ENCODE data around the gene NMRK2.

The NMRK2 gene

DNA sequence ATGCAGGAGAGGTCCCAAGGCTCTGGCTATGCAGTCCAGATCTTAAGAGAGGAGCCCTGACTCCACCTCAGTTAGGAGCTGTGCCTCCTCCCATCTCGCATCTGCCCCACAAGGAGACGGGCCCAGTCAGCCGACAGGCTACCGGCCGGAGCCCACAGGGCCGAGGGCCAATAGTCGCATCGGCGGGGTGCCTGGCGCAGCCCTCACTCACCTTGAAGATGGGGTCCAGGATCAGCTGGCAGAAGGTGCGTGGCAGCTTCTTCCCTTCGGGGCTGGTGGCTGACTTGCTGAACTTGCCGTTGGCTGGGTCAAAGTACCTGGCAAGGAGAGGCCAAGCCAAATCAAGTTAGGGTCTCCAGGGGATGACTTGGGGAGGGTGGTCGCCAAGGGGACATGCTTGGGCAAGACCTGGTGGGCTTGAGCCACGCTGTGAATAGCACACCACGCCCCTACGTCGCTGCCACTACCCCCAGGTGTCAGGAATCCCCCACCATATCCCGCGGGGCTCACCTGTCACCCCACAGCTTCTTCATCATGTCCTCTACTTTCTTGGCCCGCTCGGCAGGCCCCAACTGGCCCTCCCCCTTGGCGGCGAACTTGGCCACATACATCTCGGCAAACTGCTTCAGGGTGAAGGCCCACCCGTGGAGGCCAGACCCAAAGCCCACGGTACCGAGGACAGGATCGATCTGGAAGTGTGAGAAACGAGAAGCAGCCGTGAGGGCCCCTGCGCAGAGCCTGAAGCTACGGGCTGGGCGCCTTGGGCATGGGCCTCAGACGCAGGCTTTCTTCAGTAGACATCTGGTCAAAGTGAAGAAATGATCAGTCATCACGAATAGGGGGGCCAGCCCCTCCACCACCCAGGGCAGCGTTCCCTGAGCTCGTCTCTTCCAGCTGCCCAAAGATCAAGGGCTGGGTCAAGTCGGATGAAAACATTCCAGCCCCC, 49.1 kb downstream of the NMRK2 start:
- DNase-seq, result no peak

DNA sequence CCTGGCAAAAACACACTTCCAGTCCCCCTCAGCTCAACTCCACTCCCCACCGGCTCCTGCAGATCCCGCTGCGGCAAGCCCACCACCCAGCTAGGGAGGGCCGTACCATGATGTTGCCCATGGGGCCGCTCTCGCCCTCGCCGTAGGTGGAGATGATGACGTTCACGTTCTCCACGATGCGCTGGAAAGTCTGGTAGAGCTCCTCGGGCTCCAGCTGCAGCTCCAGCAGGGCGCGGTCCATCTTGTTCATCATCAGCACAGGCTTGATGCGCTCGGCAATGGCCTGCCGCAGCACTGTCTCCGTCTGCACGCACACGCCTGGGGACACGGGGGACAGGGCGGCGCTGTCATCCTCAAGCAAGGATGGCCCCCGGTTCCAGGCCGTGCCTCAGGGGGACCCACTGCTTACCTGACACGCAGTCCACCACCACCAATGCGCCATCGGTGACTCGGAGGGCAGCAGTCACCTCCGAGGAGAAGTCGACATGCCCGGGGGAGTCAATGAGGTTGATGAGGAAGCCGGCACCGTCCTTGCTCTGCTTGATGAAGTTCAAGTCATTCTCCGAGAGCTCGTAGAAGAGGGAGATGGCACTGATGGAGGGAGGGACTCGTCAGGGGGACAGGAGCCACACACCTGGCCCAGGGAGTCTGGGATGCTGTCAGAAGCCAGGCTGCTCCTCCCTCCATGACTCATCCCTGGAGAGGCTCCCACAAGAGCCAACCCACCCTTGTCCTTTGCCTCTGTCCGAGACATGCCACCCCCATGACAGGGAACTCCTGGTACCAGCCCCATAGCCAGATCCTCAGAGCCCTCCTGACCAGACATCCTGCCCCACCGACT, 50.1 kb downstream of the NMRK2 start:
- DNase-seq, result peak; percentile 67

DNA sequence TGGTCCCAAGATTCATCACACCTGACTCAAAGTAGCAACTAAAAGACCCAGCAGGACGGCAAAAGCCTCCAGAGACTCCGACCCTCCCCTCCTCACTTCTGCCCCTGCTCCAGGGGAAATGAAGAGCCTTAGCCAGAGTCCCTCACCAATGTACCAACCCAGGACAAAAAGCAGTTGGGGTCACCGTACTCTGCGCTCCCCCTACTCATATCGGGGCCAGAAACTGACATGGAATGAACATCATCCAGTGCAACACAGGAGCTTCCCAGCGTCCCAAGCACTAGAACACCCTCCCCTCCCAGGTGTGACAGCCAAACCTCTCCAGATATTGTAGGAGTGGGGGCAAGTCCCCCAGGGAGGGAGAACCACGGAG, 50.7 kb downstream of the NMRK2 start:
- DNase-seq, result no peak

DNA sequence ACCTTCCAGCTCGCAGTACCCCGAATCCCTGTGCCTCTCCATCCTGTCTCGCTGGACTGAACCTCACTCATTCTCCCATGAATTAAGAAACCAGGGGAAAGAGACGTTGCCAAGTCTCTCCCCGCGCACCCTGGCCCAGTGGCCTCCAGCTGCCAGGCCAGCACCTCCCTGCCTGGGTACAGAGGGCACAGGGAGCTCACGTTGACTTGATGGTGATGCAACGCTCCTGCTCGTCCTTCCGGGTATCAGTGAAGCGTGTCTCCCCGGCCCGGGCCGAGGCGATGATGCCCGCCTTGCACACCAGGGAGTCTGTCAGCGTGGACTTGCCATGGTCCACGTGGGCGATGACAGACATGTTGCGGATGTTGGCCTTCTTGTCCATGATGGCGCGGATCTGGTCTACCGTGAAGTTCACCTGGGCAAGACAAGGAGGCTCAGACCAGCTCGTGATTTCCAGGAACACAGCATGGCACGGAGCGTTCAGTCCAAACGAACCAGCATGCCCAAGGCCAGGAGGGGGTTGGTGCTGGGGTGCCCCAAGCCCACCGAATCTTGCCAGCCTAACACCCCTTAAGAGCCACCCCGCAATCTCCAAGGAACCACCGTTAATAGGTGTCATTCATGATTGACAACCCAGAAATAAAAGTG, 51.2 kb downstream of the NMRK2 start:
- DNase-seq, result peak; percentile 54

DNA sequence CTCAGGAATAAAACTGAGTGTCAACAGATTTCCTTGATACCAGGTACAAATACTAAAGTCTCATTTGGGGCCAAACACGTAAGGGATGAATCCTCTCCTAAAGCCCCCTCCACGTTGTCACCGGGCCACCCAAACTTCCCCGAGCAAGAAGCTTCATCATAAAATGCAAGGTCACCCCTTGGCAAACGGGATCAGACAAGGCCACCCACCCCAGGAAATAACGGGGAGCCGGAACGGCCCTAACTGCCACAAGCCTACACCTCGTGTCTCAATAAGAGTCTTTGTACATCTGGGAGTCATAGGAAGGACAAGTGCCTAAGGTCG, 51.7 kb downstream of the NMRK2 start:
- no peak for DNase-seq

DNA sequence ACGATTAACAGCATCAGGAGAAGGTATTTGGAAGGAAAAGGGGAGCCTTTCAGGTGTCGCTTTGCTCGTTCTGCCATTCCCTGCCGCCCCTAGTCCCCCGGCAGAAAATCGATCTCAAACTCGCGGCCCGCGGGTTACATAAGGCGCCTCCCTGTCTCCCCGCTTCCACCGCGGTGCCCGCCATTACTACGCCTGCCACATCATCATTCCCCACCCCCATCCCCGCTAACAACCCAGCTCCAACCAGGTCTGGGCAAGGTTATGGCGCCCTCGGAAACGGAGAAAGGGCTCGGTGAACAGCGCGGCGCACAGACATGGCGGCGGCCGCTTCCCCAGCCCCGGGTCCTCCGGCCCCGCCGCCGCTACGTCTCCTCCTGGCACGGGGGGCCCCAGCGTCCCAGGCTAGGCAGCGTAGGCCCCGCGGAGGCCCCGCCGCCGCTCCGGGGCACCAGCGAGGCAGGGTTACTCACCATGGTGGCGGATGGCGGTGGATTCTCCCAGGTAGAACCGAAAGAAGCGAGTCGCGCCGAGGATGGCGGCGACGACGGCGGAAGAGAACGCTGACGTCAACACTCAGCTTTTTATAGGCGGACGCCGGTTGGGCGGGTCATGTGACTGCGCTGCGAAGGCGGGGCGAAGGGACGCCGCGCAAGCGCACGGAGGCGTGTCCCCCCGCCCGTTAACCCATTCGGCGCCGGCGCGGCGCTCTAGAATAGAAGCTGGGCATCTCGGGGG, 52.2 kb downstream of the NMRK2 start, which contains the start of gene EEF2:
TSS of gene EEF2 (minus strand) at position 556 of the 735 bp plus-strand sequence. CDS start at position 473, 83 bp downstream.
- DNase-seq, result peak; percentile 84

DNA sequence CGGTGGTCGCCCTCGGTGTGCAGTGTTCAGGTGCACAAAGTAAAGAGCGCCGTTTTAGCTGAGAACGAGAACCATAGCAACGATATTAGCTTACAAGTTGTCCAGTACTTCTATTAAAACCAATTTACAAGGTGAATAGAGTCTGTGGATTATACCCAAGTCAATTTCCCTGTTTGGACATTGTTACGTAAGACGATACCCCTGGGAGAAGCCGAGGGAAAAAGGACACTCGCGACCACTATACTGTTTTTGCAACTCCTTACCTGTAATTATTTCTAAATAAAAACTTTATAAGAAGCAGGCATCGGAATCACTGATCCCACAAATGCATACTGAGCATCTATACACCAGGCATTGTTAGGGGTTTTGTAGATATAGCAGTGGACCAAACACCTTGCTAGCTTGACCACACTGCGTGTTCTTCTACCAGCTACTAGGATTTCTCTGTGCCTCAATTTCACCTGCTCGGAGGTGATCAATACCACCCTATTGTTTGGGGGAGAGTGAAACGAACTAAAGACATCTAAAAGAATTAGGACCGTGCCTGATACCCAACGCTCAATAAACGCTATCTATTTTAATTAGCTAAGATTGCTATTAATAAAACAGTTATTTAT, 52.9 kb downstream of the NMRK2 start:
- no peak for DNase-seq

DNA sequence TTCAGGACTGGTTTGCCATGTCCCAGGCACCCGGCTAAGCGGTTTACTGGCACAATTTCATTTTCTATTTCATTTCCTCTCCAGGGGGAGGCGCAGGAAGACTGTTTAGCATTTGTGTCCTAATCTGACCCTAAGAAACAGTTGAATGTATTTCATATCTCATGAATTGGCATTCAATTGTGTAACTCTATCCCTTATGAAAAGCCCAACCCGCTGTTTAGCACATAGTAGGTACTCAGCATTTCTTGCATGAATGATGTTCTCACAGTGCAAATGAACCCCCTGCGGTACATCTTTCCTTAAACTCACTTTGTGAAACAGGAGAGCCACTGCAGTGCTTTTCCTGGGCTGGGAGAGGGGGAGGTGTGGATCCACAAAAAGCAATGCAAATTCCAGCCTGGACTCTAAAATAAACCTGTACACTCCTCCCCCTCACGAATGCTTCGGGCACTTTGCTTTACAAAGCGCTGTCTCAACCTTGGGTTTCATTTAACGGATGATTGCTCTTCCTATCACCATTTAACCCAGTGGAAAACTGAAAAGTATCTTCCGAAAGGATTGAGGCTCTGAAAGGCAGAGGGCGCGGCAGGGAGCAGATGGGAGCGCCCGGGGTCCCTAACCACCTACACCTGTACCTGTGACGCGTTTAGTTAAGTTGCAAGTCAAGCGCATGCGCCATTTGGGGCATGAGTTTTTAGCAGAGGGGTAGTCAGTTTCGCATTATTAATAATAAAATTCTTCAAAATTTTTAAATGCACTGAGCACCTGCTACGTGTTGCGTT, 53.6 kb downstream of the NMRK2 start:
- peak; percentile 83 for DNase-seq

DNA sequence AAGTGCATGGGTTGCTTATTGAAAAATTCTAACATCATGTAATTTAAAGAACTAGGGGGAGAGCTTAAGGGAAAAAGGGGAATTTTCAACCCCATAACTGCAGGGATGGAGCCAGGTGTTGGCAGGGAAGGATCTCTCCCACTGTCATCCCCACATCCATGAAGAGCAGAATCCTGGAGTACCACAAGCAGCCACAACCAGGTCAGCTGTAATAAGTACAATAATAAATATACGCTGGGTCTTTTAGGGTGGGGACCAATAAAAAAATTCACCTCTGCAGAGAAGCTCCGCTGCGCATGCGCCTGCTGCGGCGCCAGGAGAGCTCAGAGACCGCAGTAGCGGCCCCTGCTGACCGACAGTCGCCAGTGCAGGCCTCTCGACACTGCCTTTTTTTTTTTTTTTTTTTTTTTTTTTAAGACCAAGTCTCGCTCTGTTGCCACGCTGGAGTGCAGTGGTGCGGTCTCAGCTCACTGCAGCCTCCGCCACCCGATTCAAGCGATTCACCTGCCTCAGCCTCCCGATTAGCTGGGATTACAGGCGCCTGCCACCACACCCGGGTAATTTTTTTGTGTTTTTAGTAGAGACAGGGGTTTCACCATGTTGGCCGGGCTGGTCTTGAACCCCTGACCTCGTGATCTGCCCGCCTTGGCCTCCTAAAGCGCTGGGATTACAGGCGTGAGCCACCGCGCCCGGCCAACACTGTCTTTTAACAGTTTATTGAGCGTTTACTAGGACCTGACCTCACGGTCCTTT, 54.9 kb downstream of the NMRK2 start:
- peak; percentile 78 for DNase-seq

DNA sequence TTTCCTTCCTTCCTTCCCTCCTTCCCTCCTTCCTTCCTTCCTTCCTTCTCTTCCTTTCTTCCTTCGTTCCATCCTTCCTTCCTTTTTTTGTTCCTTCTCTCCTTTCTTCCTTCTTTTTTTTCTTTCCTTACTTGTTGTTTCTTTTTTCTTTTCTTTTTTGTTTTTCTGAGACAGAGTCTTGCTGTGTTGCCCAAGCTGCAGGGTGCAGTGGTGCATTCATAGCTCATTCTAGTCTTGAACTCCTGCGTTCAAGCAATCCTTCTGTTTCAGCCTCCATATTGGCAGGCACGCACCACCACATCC, 57.9 kb downstream of the NMRK2 start:
- no peak for DNase-seq

Data from fibroblast of skin of back (primary cell).